NCI-H2081 treated with DMSO at 0.1 percent for 48 hours (cell line): ENCODE measurements around the gene CMA1.

Experiments used
- DNase-seq: peaks from one replicate; lab custom pipeline; 2025; lab: John Stamatoyannopoulos, UW

CMA1 gene

DNA sequence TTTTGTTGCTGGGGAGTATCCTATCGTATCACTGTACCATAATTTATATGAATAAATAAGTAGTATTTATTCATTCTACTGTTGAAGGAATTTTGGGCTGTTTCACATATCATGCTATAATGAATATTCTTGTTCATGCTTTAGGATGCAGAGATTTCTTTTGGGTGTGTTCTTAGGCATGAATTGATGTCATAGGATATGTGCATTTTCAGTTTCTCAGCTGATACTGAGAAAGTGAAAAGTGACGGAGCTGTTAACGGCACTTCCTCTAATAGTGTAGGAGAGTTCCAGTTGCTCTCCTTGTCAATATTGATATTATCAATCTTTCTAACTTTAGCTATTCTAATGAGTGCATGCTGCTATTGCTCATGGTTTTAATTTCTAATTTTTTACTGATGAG, 42.3 kb downstream of the CMA1 start:
- DNase-seq, result no peak

DNA sequence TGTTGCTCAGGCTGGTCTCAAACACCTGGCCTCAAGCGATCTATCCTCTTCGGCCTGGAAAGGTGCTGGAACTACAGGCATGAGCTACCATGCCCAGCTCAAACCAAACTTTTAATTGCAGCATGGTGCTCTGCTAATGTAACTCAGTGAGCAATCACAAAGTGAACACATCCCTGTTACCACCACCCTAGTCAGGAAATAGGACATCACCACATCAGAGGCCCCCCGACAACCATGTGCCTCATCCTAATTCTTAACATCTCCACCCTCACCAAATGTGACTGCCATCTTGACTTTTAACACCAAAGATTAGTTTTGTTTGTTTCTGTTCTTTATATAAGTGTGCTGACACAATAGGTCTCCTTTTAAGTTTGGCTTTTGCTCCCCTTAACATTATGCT, 42.7 kb downstream of the CMA1 start:
- DNase-seq, result no peak

- DNase-seq, result no peak
These were observed 43.9 kb downstream of the CMA1 start for GRCh38 chr14:24463884-24464785.

- DNase-seq, result no peak
These were observed 44.8 kb downstream of the CMA1 start for GRCh38 chr14:24463017-24463883.

- DNase-seq, result no peak
These were observed 46.7 kb downstream of the CMA1 start for GRCh38 chr14:24461336-24461735.

DNA sequence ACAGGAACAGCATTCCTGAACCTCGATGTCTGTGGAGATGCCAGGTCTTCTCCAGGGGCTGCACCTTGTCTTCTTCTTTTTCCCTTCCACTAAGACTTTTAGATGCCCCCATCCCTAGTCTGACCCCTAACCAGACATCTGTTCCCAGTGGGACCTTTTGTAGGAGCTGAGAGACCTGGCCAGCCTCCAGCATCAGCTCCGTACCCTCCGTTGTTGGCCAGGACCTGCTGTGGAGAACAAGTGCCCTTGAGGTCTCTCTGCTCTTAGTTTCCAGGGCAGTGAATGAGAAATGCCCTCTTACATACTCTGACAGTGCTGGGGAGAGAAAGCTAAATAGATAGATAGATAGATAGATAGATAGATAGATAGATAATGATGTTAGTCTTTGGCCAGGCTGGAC, 48.7 kb downstream of the CMA1 start:
- no peak for DNase-seq

- no peak for DNase-seq
These were observed 49.3 kb downstream of the CMA1 start for GRCh38 chr14:24458736-24459135.

GRCh38 chr14:24456980-24457379, 51.1 kb downstream of the CMA1 start:
- no peak for DNase-seq
